ENCODE measurements around the gene RAD52.

DNA sequence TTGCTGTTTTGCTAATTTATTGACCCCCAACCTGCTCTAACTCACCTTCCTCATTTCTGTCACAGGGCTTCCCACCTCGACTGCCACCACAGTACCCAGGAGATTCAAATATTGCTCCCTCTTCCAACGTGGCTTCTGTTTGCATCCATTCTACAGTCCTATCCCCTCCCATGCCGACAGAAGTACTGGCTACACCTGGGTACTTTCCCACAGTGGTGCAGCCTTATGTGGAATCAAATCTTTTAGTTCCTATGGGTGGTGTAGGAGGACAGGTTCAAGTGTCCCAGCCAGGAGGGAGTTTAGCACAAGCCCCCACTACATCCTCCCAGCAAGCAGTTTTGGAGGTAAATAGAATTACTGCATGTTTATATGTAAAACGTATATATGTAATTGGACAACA, 68.8 kb downstream of the RAD52 start:
- TF ChIP-seq MYC (IDR thresholded peaks at IDR 0.05; ENCODE audit: borderline replicate concordance, low read length) (no peak), MAX (IDR thresholded peaks at IDR 0.05) (no peak), BHLHE40 (IDR thresholded peaks at IDR 0.05; ENCODE audit: low read depth, low read length) (no peak), POLR2A (IDR thresholded peaks at IDR 0.05; ENCODE audit: low read length) (no peak), RAD21 (conservative IDR thresholded peaks at IDR 0.05 in 1 of 2, IDR thresholded peaks at IDR 0.05 in 1 of 2) (no peak), HMGXB4 (CRISPR knock-in tag; IDR thresholded peaks at IDR 0.05; ENCODE audit: borderline replicate concordance) (no peak), USF2 (IDR thresholded peaks at IDR 0.05) (no peak), EP300 (IDR thresholded peaks at IDR 0.05) (no peak), NR3C1 (IDR thresholded peaks at IDR 0.05) (no peak)
- TF ChIP-seq, protein P1, sequence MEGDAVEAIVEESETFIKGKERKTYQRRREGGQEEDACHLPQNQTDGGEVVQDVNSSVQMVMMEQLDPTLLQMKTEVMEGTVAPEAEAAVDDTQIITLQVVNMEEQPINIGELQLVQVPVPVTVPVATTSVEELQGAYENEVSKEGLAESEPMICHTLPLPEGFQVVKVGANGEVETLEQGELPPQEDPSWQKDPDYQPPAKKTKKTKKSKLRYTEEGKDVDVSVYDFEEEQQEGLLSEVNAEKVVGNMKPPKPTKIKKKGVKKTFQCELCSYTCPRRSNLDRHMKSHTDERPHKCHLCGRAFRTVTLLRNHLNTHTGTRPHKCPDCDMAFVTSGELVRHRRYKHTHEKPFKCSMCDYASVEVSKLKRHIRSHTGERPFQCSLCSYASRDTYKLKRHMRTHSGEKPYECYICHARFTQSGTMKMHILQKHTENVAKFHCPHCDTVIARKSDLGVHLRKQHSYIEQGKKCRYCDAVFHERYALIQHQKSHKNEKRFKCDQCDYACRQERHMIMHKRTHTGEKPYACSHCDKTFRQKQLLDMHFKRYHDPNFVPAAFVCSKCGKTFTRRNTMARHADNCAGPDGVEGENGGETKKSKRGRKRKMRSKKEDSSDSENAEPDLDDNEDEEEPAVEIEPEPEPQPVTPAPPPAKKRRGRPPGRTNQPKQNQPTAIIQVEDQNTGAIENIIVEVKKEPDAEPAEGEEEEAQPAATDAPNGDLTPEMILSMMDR (IDR thresholded peaks at IDR 0.05): no peak
- TF ChIP-seq, protein P2, sequence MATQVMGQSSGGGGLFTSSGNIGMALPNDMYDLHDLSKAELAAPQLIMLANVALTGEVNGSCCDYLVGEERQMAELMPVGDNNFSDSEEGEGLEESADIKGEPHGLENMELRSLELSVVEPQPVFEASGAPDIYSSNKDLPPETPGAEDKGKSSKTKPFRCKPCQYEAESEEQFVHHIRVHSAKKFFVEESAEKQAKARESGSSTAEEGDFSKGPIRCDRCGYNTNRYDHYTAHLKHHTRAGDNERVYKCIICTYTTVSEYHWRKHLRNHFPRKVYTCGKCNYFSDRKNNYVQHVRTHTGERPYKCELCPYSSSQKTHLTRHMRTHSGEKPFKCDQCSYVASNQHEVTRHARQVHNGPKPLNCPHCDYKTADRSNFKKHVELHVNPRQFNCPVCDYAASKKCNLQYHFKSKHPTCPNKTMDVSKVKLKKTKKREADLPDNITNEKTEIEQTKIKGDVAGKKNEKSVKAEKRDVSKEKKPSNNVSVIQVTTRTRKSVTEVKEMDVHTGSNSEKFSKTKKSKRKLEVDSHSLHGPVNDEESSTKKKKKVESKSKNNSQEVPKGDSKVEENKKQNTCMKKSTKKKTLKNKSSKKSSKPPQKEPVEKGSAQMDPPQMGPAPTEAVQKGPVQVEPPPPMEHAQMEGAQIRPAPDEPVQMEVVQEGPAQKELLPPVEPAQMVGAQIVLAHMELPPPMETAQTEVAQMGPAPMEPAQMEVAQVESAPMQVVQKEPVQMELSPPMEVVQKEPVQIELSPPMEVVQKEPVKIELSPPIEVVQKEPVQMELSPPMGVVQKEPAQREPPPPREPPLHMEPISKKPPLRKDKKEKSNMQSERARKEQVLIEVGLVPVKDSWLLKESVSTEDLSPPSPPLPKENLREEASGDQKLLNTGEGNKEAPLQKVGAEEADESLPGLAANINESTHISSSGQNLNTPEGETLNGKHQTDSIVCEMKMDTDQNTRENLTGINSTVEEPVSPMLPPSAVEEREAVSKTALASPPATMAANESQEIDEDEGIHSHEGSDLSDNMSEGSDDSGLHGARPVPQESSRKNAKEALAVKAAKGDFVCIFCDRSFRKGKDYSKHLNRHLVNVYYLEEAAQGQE (IDR thresholded peaks at IDR 0.05): no peak
